ENCODE measurements around the gene CHRNA9.

Gene CHRNA9

DNA sequence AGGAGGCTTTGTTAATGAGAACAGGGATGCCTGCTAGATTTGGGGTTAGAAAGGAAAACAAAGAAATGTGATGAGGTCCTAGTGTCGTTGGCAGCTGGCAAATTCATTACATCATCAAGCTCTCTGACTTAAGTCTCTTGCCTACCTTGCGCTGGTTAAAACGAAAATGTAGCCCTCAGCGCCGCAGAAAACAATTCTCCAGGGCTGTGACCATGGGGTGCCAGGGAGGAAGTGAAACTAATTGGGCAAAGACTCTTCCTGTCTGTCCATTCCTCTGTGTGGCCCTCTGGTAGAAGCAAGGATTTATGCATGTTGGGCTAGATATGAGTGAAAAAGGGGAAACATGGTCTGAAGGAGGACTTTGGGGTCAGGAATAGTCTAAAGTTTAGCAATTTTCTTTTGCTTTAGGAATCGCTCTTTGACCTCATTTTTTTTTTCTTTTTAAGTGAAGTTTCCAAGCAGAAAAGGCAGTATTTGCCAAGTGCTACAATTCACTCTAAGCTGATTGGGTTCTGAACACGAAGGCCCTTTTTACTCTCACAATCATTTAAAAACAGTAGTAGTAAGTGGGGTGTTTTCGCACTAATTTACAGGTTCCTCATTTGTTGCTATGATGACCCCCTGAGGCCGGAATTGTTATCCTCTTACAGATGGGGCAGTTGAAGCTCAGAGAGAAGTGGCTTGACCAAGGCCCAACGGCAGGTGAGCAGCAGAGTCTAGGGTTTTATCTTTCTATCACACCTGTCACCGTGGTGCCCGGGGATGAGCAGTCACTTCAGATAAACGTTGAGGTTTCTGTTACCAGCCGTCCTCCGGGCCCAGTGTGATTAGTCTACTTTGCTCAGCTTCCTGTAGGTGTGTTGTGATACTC, 27.3 kb upstream of the CHRNA9 start:
- peak; percentile 96 for DNase-seq (ENCODE audit: low read depth, low spot score)
- H3K4me3 ChIP-seq (ENCODE audit: low read length) = peak overlapping the region; percentile 37

- peak overlapping the region; percentile 37 for H3K4me3 ChIP-seq (ENCODE audit: low read length)
- no peak for DNase-seq (ENCODE audit: low read depth, low spot score)
These were observed 26.5 kb upstream of the CHRNA9 start for GRCh38 chr4:40308528-40309122.

DNA sequence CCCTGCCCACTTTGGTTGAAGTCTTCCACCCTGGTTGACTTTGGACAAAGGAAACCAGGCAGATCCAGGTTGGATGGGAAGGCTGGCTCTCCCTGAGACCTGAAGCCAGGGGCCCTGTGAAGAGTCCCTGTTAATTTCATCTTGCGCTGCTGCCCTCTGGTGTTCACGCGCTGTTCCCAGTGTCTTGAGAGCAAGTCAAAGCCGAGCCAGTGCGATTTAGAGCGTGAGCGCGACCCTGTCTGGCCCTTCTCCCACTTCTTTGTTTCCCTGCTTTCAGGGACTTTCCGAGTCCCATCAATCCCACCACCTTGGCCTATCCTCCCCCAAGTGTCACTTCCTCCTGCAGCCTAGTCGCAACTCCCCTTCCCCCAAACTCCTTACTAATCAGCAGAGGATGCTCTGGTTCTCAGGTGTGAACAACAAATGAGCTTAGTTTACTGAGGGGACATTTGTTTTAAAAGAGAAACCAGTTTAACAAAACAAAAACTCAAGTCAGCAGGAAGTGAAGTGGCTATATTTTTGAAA, 25.8 kb upstream of the CHRNA9 start:
- H3K4me3 ChIP-seq (ENCODE audit: low read length) = peak overlapping the region; percentile 15
- peak; percentile 93 for DNase-seq (ENCODE audit: low read depth, low spot score)

- no peak for DNase-seq (ENCODE audit: low read depth, low spot score)
- H3K4me3 ChIP-seq (ENCODE audit: low read length) = no peak overlapping the region
These were observed 24.9 kb upstream of the CHRNA9 start for GRCh38 chr4:40310225-40310624.

DNA sequence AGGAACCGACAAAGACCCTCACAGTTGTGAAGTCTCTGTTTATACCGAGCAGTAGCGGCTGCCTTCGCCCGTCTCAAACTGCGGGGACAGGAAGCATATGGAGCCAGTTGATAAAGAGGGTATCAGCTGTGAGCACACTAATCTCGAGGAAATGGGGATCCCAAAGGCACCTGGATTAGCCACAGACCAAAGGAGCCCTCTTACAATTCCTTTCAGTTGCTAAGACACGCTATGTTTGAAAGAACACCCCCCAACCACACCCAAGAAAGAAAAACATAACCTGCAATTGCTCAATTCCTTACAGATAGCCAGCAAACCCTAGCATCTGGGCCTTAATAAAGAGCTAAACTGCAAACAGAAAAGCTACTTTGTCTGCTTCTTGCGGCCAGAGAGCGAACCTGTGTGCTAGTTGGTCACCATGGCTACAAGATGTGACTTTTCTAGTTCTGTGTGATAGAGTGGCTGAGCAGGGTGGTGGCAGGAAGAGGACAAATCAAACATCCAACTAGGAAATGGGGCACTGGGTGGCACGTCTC, 23.3 kb upstream of the CHRNA9 start:
- peak; percentile 99 for DNase-seq (ENCODE audit: low read depth, low spot score)
- H3K4me3 ChIP-seq (ENCODE audit: low read length) = peak overlapping the region; percentile 22

DNA sequence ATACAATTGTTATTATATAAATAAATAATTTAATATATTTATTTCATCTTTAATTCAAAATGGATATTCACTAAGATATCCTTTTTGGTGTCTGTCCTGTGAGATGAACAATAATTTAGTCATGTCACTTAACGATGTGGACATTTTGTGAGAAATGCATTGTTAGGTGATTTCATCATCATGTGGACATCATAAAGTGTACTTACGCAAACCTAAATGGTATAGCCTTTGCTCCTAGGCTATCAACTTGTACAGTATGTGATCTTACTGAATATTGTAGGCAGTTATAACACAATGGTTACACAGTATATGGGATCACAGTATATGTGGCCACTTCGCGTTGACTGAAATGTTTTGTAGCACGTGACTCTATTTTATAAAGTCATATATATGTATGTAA, 20.2 kb upstream of the CHRNA9 start:
- no peak overlapping the region for H3K4me3 ChIP-seq (ENCODE audit: low read length)
- no peak for DNase-seq (ENCODE audit: low read depth, low spot score)

GRCh38 chr4:40316333-40316781, 18.8 kb upstream of the CHRNA9 start:
- peak overlapping the region; percentile 54 for H3K4me3 ChIP-seq (ENCODE audit: low read length)
- DNase-seq (ENCODE audit: low read depth, low spot score) = no peak

GRCh38 chr4:40316782-40317635, 18.1 kb upstream of the CHRNA9 start:
- DNase-seq (ENCODE audit: low read depth, low spot score) = peak; percentile 87
- peak overlapping the region; percentile 54 for H3K4me3 ChIP-seq (ENCODE audit: low read length)

- no peak for DNase-seq (ENCODE audit: low read depth, low spot score)
- no peak overlapping the region for H3K4me3 ChIP-seq (ENCODE audit: low read length)
These were observed 17.0 kb upstream of the CHRNA9 start for GRCh38 chr4:40317916-40318658.

DNA sequence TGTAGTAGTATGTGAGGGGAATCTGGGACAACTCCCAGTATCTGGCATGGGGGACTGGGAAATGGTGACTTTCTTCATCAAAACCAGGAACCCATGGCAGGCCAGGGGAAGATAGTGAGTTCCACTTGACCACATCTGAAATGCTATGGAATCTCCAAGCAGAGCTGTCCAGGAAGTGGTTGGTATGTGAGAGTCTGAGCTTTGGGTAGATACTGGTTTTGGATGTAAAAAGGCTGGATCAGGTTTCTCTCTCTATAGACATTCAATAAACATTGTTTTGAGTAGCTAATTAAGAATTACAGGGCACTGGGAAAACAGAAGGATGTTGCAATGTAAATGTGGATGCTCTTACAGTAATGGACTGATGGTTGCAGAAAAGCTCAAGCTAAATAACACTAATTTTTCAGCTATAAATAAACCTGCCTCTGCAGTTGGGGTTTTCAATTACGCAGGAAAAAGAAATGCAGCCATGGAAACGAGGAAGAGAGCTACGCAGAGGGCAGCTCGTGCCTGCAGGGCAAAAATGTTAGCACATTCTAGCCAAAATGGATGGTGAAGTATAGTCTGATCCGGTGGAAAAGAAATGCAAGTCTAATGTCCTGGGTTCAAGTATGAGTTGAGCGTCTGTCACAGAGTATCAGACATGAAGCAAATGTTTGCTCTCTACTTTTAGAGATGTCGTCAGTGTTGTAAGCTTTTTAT, 13.4 kb upstream of the CHRNA9 start:
- DNase-seq (ENCODE audit: low read depth, low spot score) = no peak

DNA sequence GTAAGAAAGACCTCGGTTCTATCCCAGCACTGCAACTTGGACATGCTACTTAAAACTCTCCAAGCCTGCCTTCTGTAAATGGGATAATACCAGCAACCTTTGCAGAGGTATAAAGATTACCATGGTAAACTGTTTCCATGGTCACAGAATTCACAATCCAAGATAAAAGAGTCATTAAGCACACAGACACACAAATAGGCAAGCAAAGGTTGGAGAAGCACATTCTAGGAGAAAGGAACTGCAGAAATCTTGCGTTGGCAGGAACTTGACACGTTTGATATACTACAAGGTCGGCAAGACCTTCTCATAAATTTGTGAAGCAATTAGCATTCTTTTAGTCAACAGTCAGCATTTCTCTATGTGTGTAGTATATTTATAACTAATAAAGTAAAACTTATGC, 12.3 kb upstream of the CHRNA9 start:
- DNase-seq (ENCODE audit: low read depth, low spot score) = no peak
- no peak overlapping the region for H3K4me3 ChIP-seq (ENCODE audit: low read length)

More for the DNA sequence above, 13.4 kb upstream of the CHRNA9 start:
- no peak overlapping the region for H3K4me3 ChIP-seq (ENCODE audit: low read length)

GRCh38 chr4:40323866-40324265, 11.3 kb upstream of the CHRNA9 start:
- no peak overlapping the region for H3K4me3 ChIP-seq (ENCODE audit: low read length)
- DNase-seq (ENCODE audit: low read depth, low spot score) = no peak

DNA sequence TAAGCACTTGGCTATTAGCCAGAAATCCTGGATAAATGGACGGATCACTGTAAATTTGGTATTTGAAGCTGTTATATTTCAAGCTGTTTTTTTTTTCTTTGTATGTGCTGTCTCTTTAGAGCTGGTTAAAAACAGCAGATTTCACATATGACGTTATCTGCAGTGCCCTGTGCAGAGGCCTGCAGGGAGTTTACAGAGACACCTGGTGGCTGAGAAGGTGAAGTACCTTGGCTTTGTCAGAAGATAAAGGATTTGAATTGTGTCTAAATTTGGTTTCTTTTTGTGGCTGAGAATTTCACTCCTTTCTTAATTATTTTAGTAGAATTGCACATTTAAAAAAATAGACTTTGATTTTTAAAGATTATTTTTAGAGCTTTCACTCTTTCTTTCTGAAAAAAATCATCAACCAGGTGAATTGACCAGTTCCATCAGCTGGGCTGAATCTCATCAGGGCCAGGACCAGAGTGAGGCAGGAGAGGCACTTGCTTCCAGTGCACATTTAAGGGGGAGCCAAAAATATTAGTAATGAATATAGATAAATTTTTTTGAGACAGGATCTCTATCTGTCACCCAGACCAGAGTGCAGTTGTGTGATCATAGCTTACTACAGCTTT, 9.6 kb upstream of the CHRNA9 start:
- no peak overlapping the region for H3K4me3 ChIP-seq (ENCODE audit: low read length)
- peak; percentile 88 for DNase-seq (ENCODE audit: low read depth, low spot score)

DNA sequence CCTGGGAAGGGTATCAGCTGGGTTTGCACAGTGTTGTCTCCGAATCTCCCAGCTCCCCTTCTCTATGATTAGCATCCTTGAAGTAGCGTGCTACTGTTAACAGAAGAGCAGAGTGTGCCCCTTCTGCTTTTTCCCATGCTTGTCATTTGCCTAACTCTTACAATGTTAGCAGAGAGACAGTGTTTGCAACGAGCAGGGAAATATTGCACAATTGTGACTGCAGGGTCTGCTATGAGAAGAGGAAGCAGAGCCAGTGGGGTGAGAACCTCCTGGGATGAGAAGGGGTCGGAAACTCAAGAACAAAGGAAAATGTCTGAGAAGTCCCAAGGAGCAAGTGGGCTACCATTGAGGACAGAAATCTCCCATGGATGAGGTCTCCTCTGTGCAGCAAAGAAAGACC, 7.8 kb upstream of the CHRNA9 start:
- H3K4me3 ChIP-seq (ENCODE audit: low read length) = no peak overlapping the region
- DNase-seq (ENCODE audit: low read depth, low spot score) = no peak

DNA sequence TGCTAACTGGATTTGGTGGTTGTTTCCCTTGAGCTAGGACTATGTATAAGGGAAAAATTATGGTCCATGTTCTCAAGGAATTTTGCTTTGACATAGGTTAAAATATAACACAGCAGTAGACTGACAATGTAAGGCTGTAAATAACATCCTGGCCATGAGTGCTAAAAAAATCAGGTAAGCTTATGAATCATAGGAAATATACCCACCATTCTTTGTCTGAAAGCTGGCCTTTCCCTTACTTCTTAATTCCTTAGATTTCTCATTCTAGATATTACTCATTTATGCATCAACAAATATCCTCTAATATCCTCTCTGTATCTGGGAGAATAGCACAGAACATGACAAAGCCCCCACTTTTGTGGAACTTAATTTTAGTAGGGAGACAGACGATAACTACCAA, 6.8 kb upstream of the CHRNA9 start:
- DNase-seq (ENCODE audit: low read depth, low spot score) = no peak
- no peak overlapping the region for H3K4me3 ChIP-seq (ENCODE audit: low read length)

DNA sequence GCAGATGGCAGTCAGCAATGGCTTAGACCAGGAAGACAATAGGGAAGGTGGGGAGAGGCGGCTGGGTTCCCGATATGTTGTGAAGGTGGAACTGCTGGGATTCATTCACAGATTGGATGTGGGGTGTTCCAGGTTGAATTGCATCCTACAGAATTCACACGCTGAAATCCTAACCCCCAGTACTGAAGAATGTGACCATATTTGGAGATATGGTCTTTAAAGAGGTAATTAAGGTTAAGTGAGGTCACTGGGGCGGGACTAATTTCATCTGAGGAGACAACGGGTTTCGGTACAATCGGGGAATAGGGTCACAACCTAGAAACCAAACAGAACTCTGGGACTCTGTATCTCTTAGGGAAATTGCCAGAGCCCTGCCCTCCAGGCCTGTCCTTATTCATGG, 5.3 kb upstream of the CHRNA9 start:
- no peak for DNase-seq (ENCODE audit: low read depth, low spot score)
- H3K4me3 ChIP-seq (ENCODE audit: low read length) = no peak overlapping the region

- no peak for DNase-seq (ENCODE audit: low read depth, low spot score)
- H3K4me3 ChIP-seq (ENCODE audit: low read length) = no peak overlapping the region
These were observed 4.6 kb upstream of the CHRNA9 start for GRCh38 chr4:40330536-40330935.
